IPS-NIHi7 (cell line): Measurements from ENCODE around the gene THAP7.
A peak's percentile ranks its signal among the peaks of the same experiment; 100 is the strongest.

ENCODE experiments used
- DNase-seq: peaks from one replicate; pipeline ENCODE4 v3.0.0; 2012; ENCODE audit warnings: mixed read lengths; ENCODE audit errors: extremely low spot score

Gene THAP7

DNA sequence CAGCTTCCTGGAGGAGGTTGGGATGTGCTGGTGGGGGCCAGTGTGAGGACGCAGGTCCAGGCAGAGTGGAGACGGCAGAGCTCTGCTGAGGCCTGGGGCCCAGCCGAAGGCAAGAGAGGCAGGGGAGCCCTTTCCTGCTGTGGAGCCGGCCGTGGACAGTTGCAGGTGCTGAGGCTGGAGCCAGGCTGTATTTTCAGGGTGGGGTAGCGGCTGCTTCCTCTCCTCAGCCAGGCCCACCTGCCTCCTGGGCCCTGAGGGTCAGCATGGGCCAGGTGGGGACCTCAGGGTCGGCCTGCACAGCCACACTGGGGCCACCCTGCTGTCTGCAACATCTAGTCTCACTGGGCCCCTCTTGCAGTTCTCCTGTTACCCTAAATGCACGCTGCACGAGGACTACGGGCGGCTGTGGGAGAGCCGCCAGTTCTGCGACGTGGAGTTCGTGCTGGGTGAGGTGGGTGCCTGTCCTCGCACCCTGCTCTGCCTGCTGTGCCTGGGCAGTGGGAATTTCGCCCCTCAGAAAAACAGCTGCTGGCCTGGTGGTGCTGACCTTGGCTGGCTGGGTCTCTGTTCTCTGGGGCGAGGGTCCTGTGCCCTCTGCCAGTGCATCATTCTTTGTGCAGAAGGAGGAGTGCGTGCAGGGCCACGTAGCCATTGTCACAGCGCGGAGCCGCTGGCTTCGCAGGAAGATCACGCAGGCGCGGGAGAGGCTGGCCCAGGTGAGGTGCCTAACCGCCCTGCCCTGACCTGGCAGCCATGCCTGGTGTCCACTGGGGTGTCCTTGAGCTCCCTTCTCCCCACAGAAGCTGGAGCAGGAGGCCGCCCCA lies 8.4 kb downstream of the THAP7 start:
- DNase-seq: no peak

- DNase-seq: no peak
Measured at GRCh38 chr22:20992456-20993303, 9.2 kb downstream of the THAP7 start.

GRCh38 chr22:20992056-20992442 lies 9.9 kb downstream of the THAP7 start:
- no peak for DNase-seq

- DNase-seq: no peak
Measured at GRCh38 chr22:20991252-20992055, 10.5 kb downstream of the THAP7 start.

GRCh38 chr22:20990184-20991180 lies 11.4 kb downstream of the THAP7 start:
- no peak for DNase-seq

- no peak for DNase-seq
Measured at GRCh38 chr22:20989323-20990138, 12.4 kb downstream of the THAP7 start.

DNA sequence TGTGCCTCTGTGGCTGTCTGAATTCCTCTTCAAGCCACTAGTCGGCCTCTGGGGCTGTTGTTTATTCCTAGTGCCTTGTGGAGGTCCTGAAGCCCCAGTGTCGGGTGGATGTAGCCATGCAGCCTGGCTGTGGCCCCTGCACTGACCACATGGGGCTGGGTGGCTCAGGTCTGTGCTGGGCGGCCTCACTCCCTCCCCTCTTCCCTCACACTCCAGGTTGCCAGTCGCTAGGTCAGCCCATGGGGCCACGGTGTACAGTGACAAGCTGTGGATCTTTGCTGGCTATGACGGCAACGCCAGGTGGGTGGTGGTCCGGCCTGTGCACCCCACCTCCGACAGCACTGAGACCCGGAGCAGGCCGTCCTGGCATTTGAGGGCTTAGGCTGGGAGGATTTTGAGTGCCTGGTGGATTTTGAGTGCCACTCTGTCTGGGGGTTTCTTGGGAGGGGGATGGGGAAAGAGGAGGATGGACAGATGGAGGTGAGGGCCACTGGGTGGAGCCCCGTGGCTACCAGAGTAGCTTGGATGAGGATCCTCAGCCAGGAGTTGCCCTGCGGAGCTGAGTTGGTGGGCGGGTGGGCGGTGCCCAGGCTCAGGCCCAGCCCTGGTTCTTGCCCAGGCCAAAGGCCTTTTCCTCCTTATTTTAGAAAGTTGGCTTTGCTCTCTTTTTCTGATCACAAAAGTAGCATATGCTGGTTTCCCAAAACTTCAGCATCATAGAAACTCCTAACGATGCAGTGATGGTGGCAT lies 13.2 kb downstream of the THAP7 start:
- DNase-seq: no peak

DNA sequence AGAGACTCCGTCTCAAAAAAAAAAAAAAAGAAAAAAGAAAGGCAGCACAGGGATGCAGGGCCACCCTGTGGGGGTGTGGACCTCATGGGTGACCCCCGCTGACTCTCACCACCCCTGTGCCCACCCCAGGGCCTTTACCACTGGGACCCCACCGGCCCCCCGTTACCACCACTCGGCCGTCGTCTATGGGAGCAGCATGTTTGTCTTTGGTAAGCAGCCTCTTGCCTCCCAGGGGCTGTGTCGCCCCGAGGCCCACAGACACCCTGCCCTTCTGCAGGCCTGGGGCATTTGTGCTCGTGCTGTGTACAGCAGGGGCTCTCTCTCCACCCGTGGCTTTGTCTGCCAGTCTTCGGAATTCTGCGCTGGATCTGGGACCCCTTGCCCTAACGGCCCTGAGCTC lies 14.5 kb downstream of the THAP7 start:
- DNase-seq: no peak

- no peak for DNase-seq
Measured at GRCh38 chr22:20986365-20986764, 15.6 kb downstream of the THAP7 start.

- no peak for DNase-seq
Measured at GRCh38 chr22:20985720-20986119, 16.2 kb downstream of the THAP7 start.

- no peak for DNase-seq
Measured at GRCh38 chr22:20983081-20983771, 18.7 kb downstream of the THAP7 start.

DNA sequence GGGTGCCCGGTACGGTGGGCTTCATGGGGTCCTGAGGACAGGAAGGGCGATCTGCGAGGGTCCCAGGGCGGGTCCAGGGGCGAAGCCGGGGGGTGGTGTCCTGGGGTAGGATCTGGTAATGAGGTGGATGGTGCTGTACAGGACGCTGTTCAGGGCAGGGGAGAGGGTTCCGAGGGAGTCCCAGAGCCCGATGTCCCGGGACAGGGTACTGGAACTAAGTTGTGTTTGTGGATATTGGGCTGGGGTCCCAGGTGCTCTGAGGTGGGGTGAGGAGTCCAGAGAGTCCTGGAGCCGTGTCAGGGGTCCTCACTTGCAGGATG lies 19.4 kb downstream of the THAP7 start:
- no peak for DNase-seq

- peak; percentile 84 for DNase-seq
Measured at GRCh38 chr22:20981787-20982562, 19.9 kb downstream of the THAP7 start, which contains the start of gene LZTR1. LZTR1 (plus strand) TSS chr22:20982297; CDS start chr22:20982372, 75 bp downstream.

- DNase-seq: no peak
Measured at GRCh38 chr22:20980938-20981722, 20.8 kb downstream of the THAP7 start.

DNA sequence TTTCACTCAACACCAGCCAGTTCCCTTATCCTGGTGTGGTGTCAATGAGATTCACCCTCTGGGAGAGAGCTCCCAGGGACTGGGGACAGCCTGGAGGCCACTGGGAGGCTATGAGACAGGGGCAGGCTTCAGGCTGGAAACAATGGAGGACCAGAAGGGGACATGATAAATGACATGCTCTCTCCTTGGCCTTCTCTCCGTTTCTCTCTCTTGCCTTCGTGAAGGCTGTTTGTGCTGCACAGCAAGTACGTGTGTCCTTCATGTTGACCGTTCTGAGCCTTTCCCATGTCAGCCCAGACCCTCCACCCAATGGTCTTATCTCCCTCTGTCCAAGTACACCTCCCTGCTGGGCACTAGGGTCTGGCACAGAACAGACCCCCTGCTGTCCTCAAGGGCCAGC lies 21.4 kb downstream of the THAP7 start:
- no peak for DNase-seq

DNA sequence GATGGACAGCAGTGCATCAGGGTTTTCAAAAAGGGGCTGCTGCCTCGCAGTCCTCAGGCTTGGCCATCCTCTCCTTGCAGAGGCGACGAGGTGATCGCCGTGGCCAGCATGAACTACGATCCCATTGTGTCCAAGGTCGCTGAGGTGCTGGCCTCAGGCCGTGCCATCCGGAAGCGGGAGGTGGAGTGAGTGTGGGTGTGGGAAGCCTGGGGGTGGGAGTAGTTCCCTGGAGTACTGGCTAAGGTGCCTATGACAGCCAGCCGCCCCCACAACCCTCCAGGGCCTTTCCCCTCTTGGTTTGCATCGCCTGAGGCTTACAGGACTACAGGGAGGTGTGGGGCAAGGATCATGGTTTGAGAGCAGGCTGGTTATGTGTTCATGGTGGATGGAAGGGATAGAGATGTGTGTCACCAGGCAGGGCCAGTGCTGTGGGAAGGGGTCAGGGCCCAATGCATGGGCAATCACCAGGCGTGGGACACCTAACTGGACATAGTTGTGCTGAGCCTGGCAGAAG lies 21.9 kb downstream of the THAP7 start:
- no peak for DNase-seq
